Activated naive CD4-positive, alpha-beta T cell treated with anti-CD3 and anti-CD28 coated beads for 36 hours (primary cell): ENCODE measurements around the gene ANKMY1. TPM values are rescaled to one million over a fixed set of nuclear protein-coding genes. Genes with fewer than 3 reads are reported as not detected.

Source experiments
- CTCF ChIA-PET: fragments of 350-600 bp; sonication (Branson Sonifier 250); formaldehyde crosslinking; loops from one replicate; lab custom pipeline; 2021; ENCODE audit warnings: antibody characterized with exemption; lab: Charles Lee
- DNase-seq: peaks from one replicate; pipeline ENCODE4 v3.0.0-alpha.2; 2020
- H3K27ac Mint-ChIP-seq: one replicate; pipeline ENCODE4 v1.8.0; 2021; ENCODE audit warnings: mild to moderate bottlenecking, mixed read lengths
- H3K27me3 Mint-ChIP-seq: one replicate; pipeline ENCODE4 v1.8.0; 2021; ENCODE audit warnings: low read depth, mixed read lengths
- H3K36me3 Mint-ChIP-seq: one replicate; pipeline ENCODE4 v1.8.0; 2021; ENCODE audit warnings: low read depth, mixed read lengths
- H3K4me1 Mint-ChIP-seq: one replicate; pipeline ENCODE4 v1.8.0; 2021; ENCODE audit warnings: low read depth, mixed read lengths
- H3K4me3 Mint-ChIP-seq: one replicate; pipeline ENCODE4 v1.8.0; 2021; ENCODE audit warnings: mild to moderate bottlenecking, moderate library complexity, mixed read lengths
- H3K9me3 Mint-ChIP-seq: one replicate; pipeline ENCODE4 v1.8.0; 2021; ENCODE audit warnings: mixed read lengths
- intact Hi-C: fragments of 100-400 bp; cut with micrococcal nuclease; formaldehyde crosslinking; loops from one replicate; pipeline ENCODE4 v1.15.1; 2023
- total RNA-seq, 2 experiments: library from RNA; stranded (reverse); gene quantifications; one replicate each; pipeline ENCODE4 v1.2.3, GENCODE V29; 2021

The ANKMY1 gene, protein sequence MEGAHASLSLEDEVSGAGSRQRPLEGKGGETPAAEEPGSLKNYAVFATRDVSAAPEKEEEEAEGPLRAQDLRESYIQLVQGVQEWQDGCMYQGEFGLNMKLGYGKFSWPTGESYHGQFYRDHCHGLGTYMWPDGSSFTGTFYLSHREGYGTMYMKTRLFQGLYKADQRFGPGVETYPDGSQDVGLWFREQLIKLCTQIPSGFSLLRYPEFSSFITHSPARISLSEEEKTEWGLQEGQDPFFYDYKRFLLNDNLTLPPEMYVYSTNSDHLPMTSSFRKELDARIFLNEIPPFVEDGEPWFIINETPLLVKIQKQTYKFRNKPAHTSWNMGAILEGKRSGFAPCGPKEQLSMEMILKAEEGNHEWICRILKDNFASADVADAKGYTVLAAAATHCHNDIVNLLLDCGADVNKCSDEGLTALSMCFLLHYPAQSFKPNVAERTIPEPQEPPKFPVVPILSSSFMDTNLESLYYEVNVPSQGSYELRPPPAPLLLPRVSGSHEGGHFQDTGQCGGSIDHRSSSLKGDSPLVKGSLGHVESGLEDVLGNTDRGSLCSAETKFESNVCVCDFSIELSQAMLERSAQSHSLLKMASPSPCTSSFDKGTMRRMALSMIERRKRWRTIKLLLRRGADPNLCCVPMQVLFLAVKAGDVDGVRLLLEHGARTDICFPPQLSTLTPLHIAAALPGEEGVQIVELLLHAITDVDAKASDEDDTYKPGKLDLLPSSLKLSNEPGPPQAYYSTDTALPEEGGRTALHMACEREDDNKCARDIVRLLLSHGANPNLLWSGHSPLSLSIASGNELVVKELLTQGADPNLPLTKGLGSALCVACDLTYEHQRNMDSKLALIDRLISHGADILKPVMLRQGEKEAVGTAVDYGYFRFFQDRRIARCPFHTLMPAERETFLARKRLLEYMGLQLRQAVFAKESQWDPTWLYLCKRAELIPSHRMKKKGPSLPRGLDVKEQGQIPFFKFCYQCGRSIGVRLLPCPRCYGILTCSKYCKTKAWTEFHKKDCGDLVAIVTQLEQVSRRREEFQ
- 10 to 100 TPM; 17.0 to 17.4 TPM for total RNA-seq

DNA sequence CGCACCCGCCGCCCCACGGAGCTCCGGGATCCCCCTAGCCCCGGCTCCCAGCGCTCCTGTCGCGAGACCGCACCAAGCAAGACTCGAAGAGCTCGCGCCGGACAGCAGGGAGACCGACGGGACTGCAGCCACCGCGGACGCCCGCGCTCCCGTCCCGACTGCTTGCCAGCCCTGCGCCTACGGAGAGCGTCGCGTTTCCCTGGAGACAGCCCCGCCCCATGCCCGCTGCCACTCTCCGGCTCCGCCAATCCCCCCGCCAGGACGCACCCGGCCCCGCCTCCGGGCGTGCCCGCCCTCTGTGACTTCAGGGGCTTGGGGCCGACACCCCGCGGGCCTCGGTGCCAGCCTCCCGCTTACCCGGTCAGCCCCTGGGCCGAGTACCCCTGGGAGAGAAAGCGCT lies at the start of gene ANKMY1:
ANKMY1 (minus strand) TSS at position 181 of the 400 bp plus-strand sequence. CDS start 653 bp downstream, outside the sequence.
- Mint-ChIP-seq H3K27ac (peak within 1 kb of the TSS; percentile 74), H3K27me3 (no peaks in the 10 kb centered on the region), H3K4me1 (peaks cover 46% of the 10 kb centered on the region), H3K9me3 (no peaks in the 10 kb centered on the region), H3K36me3 (peaks cover 25% of the 10 kb centered on the region), H3K4me3 (peak within 1 kb of the TSS; percentile 74)
- intact Hi-C loops, result no loop called here
- CTCF ChIA-PET, result no interaction called here
- DNase-seq, result peak; percentile 73

DNA sequence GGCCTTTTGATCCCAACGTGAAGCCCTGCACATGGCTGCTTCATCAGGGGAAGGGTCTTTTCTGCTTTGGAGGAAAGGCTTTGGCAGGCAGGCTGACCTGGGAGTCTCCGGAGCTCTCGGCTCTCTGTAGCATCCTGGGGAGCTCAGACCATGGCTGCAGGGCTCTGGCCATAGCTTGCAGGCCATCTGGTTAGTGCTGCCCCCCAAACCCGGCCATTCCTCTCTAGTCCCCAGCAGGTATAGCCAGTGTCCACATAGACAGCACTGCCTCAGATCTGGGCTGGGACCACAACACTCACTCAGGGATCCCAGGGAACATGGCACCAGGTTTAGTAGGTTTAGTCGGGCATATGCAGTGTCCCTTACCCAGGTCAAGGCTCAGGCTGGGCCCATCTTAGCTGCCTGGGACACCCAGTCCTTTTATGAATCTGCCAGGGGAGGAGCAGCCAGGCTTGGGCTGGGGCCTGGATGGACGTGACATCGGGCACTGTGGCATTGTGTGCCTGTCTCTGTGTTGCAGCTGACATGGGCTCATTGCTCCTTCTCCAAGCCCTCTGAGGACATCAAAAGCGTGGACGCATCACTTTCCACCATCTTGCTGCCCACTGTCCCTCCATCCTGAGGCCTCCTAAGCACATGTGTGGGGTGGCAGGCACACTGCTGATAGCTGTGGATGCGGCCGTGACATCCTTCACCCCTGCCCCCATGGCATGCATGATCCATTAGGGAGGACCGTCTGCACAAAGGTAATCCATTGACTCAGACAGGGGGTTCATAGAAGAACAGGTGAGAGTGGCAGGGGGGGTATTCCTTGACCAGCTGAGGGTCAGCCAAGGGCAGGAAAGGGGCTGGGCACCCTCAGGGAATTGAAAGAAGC lies 48.3 kb upstream of the ANKMY1 start:
- no peak overlapping the region for H3K27ac Mint-ChIP-seq
- intact Hi-C loops, result no loop called here
- CTCF ChIA-PET, result interaction anchor here (0.6 kb wide), 1 partner anchor 205 kb away, joined by 5 read pairs; no protein-coding TSS in a partner anchor
- H3K4me3 Mint-ChIP-seq, result no peak overlapping the region
- H3K4me1 Mint-ChIP-seq, result peaks cover 3% of the 10 kb centered on the region
- H3K36me3 Mint-ChIP-seq, result no peaks in the 10 kb centered on the region
- H3K27me3 Mint-ChIP-seq, result no peaks in the 10 kb centered on the region
- no peaks in the 10 kb centered on the region for H3K9me3 Mint-ChIP-seq
- DNase-seq, result peak; percentile 0

DNA sequence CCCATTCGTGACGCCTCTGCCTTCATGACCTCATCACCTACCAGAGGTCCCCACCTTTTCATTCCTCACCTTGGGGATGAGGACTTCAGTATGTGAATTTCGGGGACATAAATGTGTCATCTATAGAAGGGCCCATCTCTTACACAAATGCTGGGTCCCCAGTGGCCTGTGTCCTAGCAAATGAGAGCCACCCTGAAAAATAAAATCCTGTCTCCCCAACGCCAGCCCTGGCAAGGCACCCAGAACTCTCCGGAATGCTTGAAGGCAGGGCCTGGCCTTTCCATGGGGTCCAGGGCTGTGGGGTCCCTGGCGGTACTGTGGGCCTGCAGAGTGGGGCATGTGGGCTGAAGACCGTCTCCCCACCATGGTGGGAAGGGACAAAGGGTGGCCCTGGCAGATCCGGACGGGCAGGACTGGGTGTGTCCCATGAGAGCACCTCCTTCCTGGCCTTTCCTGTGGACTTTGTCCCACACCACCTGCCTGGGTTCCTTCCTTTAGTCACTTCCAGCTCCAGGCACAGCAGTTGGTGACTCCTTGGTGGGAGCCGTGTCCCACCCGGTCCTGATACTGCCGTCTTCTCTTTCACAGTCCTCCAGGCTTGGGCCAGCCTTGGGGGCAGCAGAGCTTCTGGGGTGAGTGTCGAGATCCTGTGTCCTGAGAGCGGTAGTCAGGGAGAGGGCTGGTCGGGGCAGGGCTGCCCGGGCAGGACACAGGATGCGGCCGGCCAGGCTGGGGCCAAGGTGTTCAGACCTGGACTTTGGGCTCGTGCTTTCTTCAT lies 47.3 kb upstream of the ANKMY1 start:
- intact Hi-C loops, result no loop called here
- Mint-ChIP-seq H3K9me3 (no peaks in the 10 kb centered on the region), H3K27me3 (no peaks in the 10 kb centered on the region), H3K27ac (no peak overlapping the region), H3K4me3 (no peak overlapping the region), H3K4me1 (peaks cover 3% of the 10 kb centered on the region), H3K36me3 (no peaks in the 10 kb centered on the region)
- CTCF ChIA-PET, result interaction anchor here (0.6 kb wide), 1 partner anchor 206 kb away, joined by 5 read pairs; no protein-coding TSS in a partner anchor
- no peak for DNase-seq

DNA sequence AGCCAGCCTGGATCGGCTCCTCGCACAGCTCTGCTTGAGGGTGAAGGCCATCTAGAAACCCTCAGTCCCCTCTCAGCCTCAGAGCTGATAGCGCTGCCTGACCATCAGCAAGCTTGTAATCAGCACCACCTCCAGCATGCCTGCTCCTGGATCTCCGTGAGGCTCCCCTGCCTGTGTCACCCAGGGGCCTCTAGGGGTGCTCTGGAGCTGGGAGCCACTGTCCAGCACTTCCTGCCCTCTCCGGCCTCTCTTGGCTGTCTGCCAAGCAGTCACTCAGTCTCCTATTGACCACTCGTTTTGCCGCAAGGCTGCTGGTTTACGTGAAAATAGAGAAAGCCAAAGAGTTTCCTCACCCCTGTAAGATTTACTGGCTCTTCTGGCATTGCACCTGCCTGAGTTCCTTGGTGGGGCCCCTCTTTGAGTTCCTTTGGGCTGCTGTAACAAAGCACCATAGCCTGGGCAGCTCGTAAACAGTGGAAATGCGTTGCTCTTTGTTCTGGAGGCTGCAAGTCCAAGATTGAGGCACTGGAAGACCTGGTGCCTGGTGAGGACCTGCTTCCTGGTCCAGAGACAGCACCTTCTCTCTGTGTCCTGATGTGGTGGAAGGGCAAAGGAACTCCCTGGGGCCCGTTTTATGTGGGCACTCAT lies 46.6 kb upstream of the ANKMY1 start:
- Mint-ChIP-seq H3K4me3 (no peak overlapping the region), H3K27ac (no peak overlapping the region), H3K36me3 (no peaks in the 10 kb centered on the region), H3K4me1 (peaks cover 3% of the 10 kb centered on the region), H3K9me3 (no peaks in the 10 kb centered on the region), H3K27me3 (no peaks in the 10 kb centered on the region)
- intact Hi-C loops, result no loop called here
- DNase-seq, result no peak
- CTCF ChIA-PET, result no interaction called here

DNA sequence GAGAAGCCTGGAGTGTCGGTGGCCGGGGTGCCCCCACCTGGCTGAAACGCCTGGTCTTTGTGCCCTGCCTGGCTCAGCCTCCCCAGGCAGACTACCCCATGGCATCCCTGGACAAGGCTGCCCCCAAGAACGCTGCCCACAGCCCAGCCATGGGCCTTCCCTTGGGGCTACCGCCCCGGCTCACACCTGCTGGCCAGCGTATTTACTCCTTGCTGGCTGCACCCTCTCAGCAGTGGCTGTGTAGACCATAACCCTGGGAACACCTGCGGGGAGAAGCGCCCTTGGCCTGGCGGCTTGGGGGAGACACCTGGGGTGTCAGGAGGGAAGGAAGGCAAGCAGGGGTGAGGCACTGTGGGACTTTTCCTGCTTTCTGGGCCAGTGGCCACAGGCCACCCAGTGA lies 46.1 kb upstream of the ANKMY1 start:
- CTCF ChIA-PET, result no interaction called here
- H3K27me3 Mint-ChIP-seq, result no peaks in the 10 kb centered on the region
- intact Hi-C loops, result no loop called here
- DNase-seq, result no peak
- H3K9me3 Mint-ChIP-seq, result no peaks in the 10 kb centered on the region
- no peaks in the 10 kb centered on the region for H3K4me1 Mint-ChIP-seq
- no peaks in the 10 kb centered on the region for H3K36me3 Mint-ChIP-seq
- no peak overlapping the region for H3K4me3 Mint-ChIP-seq
- H3K27ac Mint-ChIP-seq, result no peak overlapping the region

DNA sequence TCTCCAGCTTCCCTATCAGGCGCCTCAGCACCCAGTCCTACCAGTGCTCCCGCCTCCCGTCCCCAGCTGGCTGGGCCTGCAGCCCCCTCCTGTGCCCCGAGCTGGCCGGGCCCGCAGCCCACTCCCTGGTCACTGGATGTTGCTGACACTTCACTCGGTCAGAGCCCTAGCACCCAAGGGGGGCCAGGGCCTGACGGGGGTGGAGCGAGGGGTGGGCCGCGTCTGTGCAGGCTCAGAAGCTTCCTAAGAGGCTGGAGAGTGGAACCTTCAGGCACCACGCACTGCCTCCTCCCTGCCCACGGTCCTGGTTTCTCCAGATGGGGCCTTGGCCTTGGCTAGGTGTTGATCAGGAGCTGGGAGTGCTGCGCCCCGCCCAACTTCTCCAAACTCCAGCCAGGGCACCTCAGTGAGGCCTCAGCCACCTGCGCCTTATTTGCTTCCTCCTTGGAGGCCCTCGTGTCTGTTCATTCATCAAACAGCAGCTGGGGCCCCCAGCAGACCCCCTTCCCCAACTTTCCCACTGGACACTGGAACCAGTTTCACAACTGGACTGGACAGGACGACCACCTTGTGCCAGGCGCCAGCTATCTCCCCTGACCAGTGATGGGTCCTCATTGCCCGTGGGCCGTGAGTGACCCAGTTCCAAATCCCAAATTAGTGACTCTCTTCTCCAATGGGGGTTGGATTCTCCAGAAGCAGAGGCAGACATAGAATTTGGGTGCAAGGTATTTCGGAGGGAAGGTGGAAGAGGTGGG lies 45.5 kb upstream of the ANKMY1 start:
- Mint-ChIP-seq H3K9me3 (no peaks in the 10 kb centered on the region), H3K4me3 (no peak overlapping the region), H3K27me3 (no peaks in the 10 kb centered on the region), H3K27ac (no peak overlapping the region), H3K4me1 (no peaks in the 10 kb centered on the region), H3K36me3 (no peaks in the 10 kb centered on the region)
- DNase-seq, result no peak
- CTCF ChIA-PET, result no interaction called here
- intact Hi-C loops, result no loop called here

DNA sequence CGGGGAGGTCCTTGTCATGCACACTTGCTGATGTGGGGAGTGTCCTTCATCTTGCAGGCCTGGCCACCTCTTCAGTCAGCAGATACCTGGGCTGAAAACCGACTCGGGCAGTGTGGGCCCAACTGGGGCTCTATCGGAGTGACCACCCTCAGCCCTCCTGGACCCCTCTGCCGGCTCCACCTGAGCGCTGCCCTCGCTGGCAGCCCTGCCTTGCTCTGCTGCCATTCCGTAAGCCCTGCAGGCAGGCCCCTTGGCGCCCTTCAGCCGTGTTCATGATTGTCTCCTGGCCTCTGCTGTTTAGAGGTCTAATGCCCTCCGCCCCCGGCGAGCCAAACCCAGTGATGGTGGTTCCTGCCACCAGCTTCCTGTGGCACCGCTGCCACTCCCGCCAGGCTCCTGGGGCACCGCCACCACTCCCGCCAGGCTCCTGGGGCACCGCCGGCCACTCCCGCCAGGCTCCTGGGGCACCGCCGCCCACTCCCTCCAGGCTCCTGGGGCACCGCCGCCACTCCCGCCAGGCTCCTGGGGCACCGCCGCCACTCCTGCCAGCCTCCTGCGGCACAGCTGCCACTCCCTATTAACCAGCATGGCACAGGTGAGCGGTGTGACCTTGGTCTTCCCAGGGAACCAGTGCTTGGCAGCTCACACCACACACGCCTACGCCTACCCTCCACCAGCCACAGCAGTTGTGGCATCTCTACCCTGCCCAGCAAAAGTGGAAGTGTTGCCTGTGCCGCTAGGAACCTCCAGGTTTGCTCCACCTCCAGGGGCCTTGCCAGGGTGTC lies 44.7 kb upstream of the ANKMY1 start:
- CTCF ChIA-PET, result interaction anchor here (0.5 to 0.7 kb wide), 3 partner anchors 9 to 654 kb away, joined by 3 read pairs; no protein-coding TSS in a partner anchor
- H3K27ac Mint-ChIP-seq, result no peak overlapping the region
- no peak overlapping the region for H3K4me3 Mint-ChIP-seq
- H3K9me3 Mint-ChIP-seq, result no peaks in the 10 kb centered on the region
- no peak for DNase-seq
- H3K27me3 Mint-ChIP-seq, result no peaks in the 10 kb centered on the region
- intact Hi-C loops, result no loop called here
- no peaks in the 10 kb centered on the region for H3K36me3 Mint-ChIP-seq
- no peaks in the 10 kb centered on the region for H3K4me1 Mint-ChIP-seq

DNA sequence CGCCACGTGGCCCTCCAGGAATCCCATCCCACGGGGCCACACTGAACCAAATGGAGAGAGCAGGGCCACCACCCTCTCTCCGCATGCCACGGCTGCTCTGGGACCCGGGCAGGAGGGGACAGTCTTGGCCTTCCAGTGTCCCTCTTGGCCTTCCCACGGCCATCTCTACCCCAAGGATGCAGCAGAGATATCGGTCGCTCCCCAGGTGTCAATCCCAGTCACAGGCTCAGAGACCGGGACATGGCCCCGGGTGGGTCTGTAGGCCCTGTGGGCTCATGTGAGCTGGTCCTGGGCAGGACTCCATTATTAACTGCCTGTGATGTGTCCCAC lies 44.0 kb upstream of the ANKMY1 start:
- no peaks in the 10 kb centered on the region for H3K4me1 Mint-ChIP-seq
- no peak overlapping the region for H3K4me3 Mint-ChIP-seq
- CTCF ChIA-PET, result no interaction called here
- no peak for DNase-seq
- intact Hi-C loops, result no loop called here
- H3K9me3 Mint-ChIP-seq, result no peaks in the 10 kb centered on the region
- H3K27ac Mint-ChIP-seq, result no peak overlapping the region
- H3K36me3 Mint-ChIP-seq, result no peaks in the 10 kb centered on the region
- H3K27me3 Mint-ChIP-seq, result no peaks in the 10 kb centered on the region

DNA sequence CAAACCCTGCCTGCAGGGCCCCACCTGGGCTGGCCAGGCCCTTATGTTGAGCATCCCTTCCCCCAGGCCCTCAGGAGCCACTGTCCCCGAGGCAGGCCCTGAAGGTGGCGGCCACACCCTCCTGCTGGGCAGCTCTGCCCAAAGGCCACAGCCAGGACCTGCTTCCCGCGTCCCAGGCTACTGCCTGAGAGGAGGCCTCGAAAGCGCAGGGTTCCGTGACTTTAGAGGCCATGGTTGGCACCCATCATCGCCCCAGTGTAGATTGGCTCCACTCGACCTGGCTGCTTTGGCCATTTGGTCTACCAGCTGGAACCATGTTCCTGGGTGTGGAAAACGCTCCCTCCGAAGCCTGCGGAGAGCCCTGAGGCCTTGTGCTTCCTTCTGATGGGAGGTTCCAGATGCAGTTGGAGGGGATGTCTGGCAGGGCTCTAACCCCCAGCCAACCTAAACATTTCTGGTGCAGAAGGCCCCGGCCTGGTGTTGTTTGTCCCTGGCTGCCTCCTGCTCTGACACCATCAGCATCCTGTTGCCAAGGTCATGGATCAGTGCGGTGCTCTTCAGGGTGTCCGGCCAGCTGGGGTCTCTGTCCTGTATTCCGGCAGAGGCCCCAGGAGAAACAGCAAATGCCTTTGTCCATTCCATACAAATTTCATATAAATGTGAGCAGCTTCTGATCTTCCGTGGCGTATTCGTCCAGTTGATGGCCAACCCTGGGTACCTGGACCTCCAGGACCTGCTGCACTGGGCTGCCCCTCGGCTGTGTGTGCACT lies 43.5 kb upstream of the ANKMY1 start:
- Mint-ChIP-seq H3K4me3 (no peak overlapping the region), H3K36me3 (no peaks in the 10 kb centered on the region), H3K27ac (no peak overlapping the region), H3K27me3 (no peaks in the 10 kb centered on the region), H3K9me3 (no peaks in the 10 kb centered on the region), H3K4me1 (no peaks in the 10 kb centered on the region)
- DNase-seq, result no peak
- intact Hi-C loops, result no loop called here
- CTCF ChIA-PET, result no interaction called here
